CD4-positive, alpha-beta memory T cell (primary cell): ENCODE results near the gene RNF138. TPM values are rescaled to one million over a fixed set of nuclear protein-coding genes. Genes with fewer than 3 reads are reported as not detected.
A peak's percentile ranks its signal among the peaks of the same experiment; 100 is the strongest.

Experiments used
- CTCF ChIA-PET: fragments of 350-600 bp; sonication (Branson Sonifier 250); formaldehyde crosslinking; loops from one replicate; lab custom pipeline; 2021; ENCODE audit warnings: inconsistent platforms; ENCODE audit not compliant: partially characterized antibody; lab: Charles Lee
- POLR2A ChIA-PET: fragments of 350-600 bp; sonication (Branson Sonifier 250); formaldehyde crosslinking; loops from one replicate; lab custom pipeline; 2021; ENCODE audit not compliant: partially characterized antibody; lab: Charles Lee
- DNase-seq, 5 donors: peaks; one replicate each; pipeline versions ENCODE4 v3.0.0 to v3.0.0-alpha.2; 2020 to 2022; ENCODE audit warnings: mixed read lengths in 1 of 5
- H3K27ac ChIP-seq: one replicate; pipeline ENCODE4 v1.7.0; 2013; ENCODE audit warnings: low read depth, low read length
- H3K27me3 ChIP-seq: 2 replicates; pipeline ENCODE4 v1.7.0; 2013; ENCODE audit warnings: mild to moderate bottlenecking, low read length, moderate library complexity; ENCODE audit not compliant: insufficient read depth
- H3K36me3 ChIP-seq: 2 replicates; pipeline ENCODE4 v1.7.0; 2013; ENCODE audit warnings: mild to moderate bottlenecking, low read length, moderate library complexity; ENCODE audit not compliant: insufficient read depth
- H3K4me1 ChIP-seq: 2 replicates; pipeline ENCODE4 v1.7.0; 2013; ENCODE audit warnings: mild to moderate bottlenecking, low read length, moderate library complexity; ENCODE audit not compliant: insufficient read depth
- H3K4me3 ChIP-seq, 2 donors: one replicate each; pipeline ENCODE4 v1.7.0; 2013; ENCODE audit warnings: low read length in 2 of 2, mild to moderate bottlenecking in 1 of 2
- H3K9me3 ChIP-seq, 2 donors: one replicate each; pipeline ENCODE4 v1.7.0; 2013; ENCODE audit warnings: low read length in 2 of 2, control low read depth in 1 of 2; ENCODE audit not compliant: control insufficient read depth in 1 of 2
- H3K27ac Mint-ChIP-seq, 7 donors: one replicate each; pipeline ENCODE4 v1.8.0; 2020 to 2021; ENCODE audit warnings: mixed read lengths in 7 of 7, mild to moderate bottlenecking in 6 of 7, inconsistent platforms in 3 of 7, moderate library complexity in 3 of 7
- H3K27me3 Mint-ChIP-seq, 2 donors: one replicate each; pipeline ENCODE4 v1.8.0; 2020 to 2021; ENCODE audit warnings: mixed read lengths in 2 of 2
- H3K36me3 Mint-ChIP-seq, 2 donors: one replicate each; pipeline ENCODE4 v1.8.0; 2020 to 2021; ENCODE audit warnings: mixed read lengths in 2 of 2, inconsistent platforms in 1 of 2, mild to moderate bottlenecking in 1 of 2
- H3K4me1 Mint-ChIP-seq, 4 donors: one replicate each; pipeline ENCODE4 v1.8.0; 2020 to 2021; ENCODE audit warnings: mixed read lengths in 4 of 4, mild to moderate bottlenecking in 1 of 4
- H3K4me3 Mint-ChIP-seq, 8 donors: one replicate each; pipeline ENCODE4 v1.8.0; 2020 to 2021; ENCODE audit warnings: mixed read lengths in 8 of 8, mild to moderate bottlenecking in 7 of 8, moderate library complexity in 6 of 8, inconsistent platforms in 3 of 8
- H3K9me3 Mint-ChIP-seq, 8 donors: one replicate each; pipeline ENCODE4 v1.8.0; 2020 to 2021; ENCODE audit warnings: mixed read lengths in 8 of 8, mild to moderate bottlenecking in 5 of 8, inconsistent platforms in 3 of 8, moderate library complexity in 1 of 8
- intact Hi-C: fragments of 100-400 bp; cut with micrococcal nuclease; formaldehyde crosslinking; loops from one replicate; pipeline ENCODE4 v1.15.1; 2023
- polyA plus RNA-seq, 2 donors: library from polyadenylated mRNA; unstranded; fragments of 300-500 nt; fragmentation: Illumina TruSeq; gene quantifications; one replicate each; pipeline ENCODE4 v1.2.3, GENCODE V29; 2021
- total RNA-seq, 2 experiments: library from RNA; stranded (reverse); gene quantifications; one replicate each; pipeline ENCODE4 v1.2.3, GENCODE V29; 2021

Gene RNF138
- total RNA-seq (10 to 100 TPM; 58.1 to 61.8 TPM), polyA plus RNA-seq (10 to 100 TPM; 74.6 to 83.2 TPM)

- Mint-ChIP-seq H3K4me1 (peaks cover 29 to 56% (median 41%) of the 10 kb centered on the region in 4 donors), H3K27ac (peak within 1 kb of the TSS; percentile 97 to 99 (median 98)), H3K36me3 (peaks cover 21 to 34% of the 10 kb centered on the region in 2 donors), H3K4me3 (peak within 1 kb of the TSS; percentile 95 to 98 (median 98)), H3K9me3 (no peaks in the 10 kb centered on the region), H3K27me3 (no peaks in the 10 kb centered on the region)
- ChIA-PET POLR2A (interaction anchor here (0.7 to 5.0 kb wide), 18 partner anchors 9 to 167 kb away, joined by 3 to 147 read pairs (median 6); partner anchors contain the start of genes RNF125 and TRAPPC8), CTCF (interaction anchor here (1.1 to 4.9 kb wide), 5 partner anchors 20 to 149 kb away, joined by 3 to 23 read pairs (median 7); partner anchors contain the start of genes RNF125 and TRAPPC8)
- DNase-seq, result peak; percentile 88 to 91 (median 89)
- intact Hi-C loops, result loop anchor here (1.0 to 10.0 kb wide), 7 partner anchors 19 to 407 kb away; partner anchors contain the start of genes B4GALT6, GAREM1, RNF125 and TRAPPC8
- H3K36me3 ChIP-seq, result no peaks in the 10 kb centered on the region
- peak within 1 kb of the TSS; percentile 25 to 91 for H3K4me3 ChIP-seq
- H3K9me3 ChIP-seq, result no peaks in the 10 kb centered on the region
- no peaks in the 10 kb centered on the region for H3K27me3 ChIP-seq
- H3K4me1 ChIP-seq, result peaks cover 38% of the 10 kb centered on the region
- H3K27ac ChIP-seq, result peak within 1 kb of the TSS; percentile 98
Observed at GRCh38 chr18:32091724-32092421, at the start of gene RNF138. Gene RNF138, plus strand, starts transcription at chr18:32091874. Its CDS starts 903 bp downstream, at chr18:32092777.

DNA sequence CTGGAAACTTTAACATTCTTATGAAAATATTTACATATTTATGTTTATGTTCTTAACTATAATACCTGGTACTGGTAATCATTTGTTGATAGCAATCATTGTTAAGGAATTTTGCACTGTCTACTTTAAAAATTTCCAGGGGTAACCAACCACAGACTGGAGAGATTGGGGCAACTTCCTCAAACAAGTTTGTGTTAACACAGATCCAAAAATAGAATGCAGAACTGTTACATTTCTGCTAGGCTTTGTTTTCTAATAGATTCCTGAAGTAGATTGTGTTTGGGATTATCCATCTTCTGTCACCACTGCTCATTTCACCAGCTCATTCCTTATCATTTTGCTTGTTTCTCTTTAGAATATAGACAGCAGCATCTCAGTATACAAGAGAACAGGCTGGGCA lies 49.3 kb upstream of the RNF138 start:
- Histone ChIP-seq H3K4me3 (no peak overlapping the region), H3K27ac (no peak overlapping the region), H3K4me1 (peaks cover 66% of the 10 kb centered on the region), H3K9me3 (no peaks in the 10 kb centered on the region), H3K36me3 (peaks cover 21% of the 10 kb centered on the region), H3K27me3 (no peaks in the 10 kb centered on the region)
- H3K27me3 Mint-ChIP-seq, result no peaks in the 10 kb centered on the region
- POLR2A ChIA-PET, result interaction anchor here (1.3 to 14.0 kb wide), 2 partner anchors 19 to 30 kb away, joined by 3 to 280 read pairs; partner anchors contain the start of gene RNF125
- H3K36me3 Mint-ChIP-seq, result peaks cover 40 to 60% of the 10 kb centered on the region in 2 donors
- CTCF ChIA-PET, result interaction anchor here (0.9 to 3.6 kb wide), 6 partner anchors 18 to 99 kb away, joined by 3 to 19 read pairs (median 3); partner anchors contain the start of genes RNF125 and TRAPPC8
- peaks cover 0 to 4% (median 0%) of the 10 kb centered on the region in 8 donors for H3K9me3 Mint-ChIP-seq
- no peak for DNase-seq
- peaks cover 38 to 63% (median 48%) of the 10 kb centered on the region in 4 donors for H3K4me1 Mint-ChIP-seq
- peak overlapping the region in 5 of 8 donors; percentile 31 to 67 (median 46) for H3K4me3 Mint-ChIP-seq
- peak overlapping the region in 5 of 7 donors; percentile 12 to 76 (median 49) for H3K27ac Mint-ChIP-seq
- intact Hi-C loops, result no loop called here

- H3K4me1 ChIP-seq, result peaks cover 42% of the 10 kb centered on the region
Observed at GRCh38 chr18:32048507-32049091, 43.1 kb upstream of the RNF138 start.

GRCh38 chr18:32049393-32050171 lies 42.1 kb upstream of the RNF138 start:
- Mint-ChIP-seq H3K36me3 (peaks cover 33 to 60% of the 10 kb centered on the region in 2 donors), H3K4me1 (peaks cover 34 to 57% (median 44%) of the 10 kb centered on the region in 4 donors), H3K4me3 (peak overlapping the region in 7 of 8 donors; percentile 53 to 79 (median 73)), H3K27ac (peak overlapping the region; percentile 80 to 96 (median 91)), H3K9me3 (no peaks in the 10 kb centered on the region), H3K27me3 (no peaks in the 10 kb centered on the region)
- H3K27me3 ChIP-seq, result no peaks in the 10 kb centered on the region
- ChIA-PET POLR2A (interaction anchor here (0.7 to 4.1 kb wide), 11 partner anchors 9 to 107 kb away, joined by 3 to 57 read pairs (median 4); partner anchors contain the start of genes RNF125, RNF138 and TRAPPC8), CTCF (interaction anchor here (1.2 to 3.6 kb wide), 6 partner anchors 16 to 73 kb away, joined by 3 to 16 read pairs (median 5); partner anchors contain the start of gene RNF125)
- peaks cover 38% of the 10 kb centered on the region for H3K4me1 ChIP-seq
- H3K36me3 ChIP-seq, result peaks cover 14% of the 10 kb centered on the region
- intact Hi-C loops, result loop anchor here (1.0 to 2.0 kb wide), 3 partner anchors 8 to 43 kb away; partner anchors contain the start of gene RNF125
- H3K27ac ChIP-seq, result peak overlapping the region; percentile 52
- DNase-seq, result peak; percentile 20 to 64 (median 33)
- H3K4me3 ChIP-seq, result no peak overlapping the region
- no peaks in the 10 kb centered on the region for H3K9me3 ChIP-seq

More at GRCh38 chr18:32048507-32049091, 43.1 kb upstream of the RNF138 start:
- Histone ChIP-seq H3K27me3 (no peaks in the 10 kb centered on the region), H3K36me3 (peaks cover 14% of the 10 kb centered on the region), H3K4me3 (no peak overlapping the region), H3K27ac (peak overlapping the region; percentile 52), H3K9me3 (no peaks in the 10 kb centered on the region)
- ChIA-PET POLR2A (interaction anchor here (0.6 to 4.1 kb wide), 7 partner anchors 8 to 106 kb away, joined by 3 to 57 read pairs (median 5); partner anchors contain the start of genes RNF125, RNF138 and TRAPPC8), CTCF (interaction anchor here (1.2 to 3.6 kb wide), 3 partner anchors 23 to 44 kb away, joined by 3 to 16 read pairs (median 6); partner anchors contain the start of gene RNF125)
- Mint-ChIP-seq H3K9me3 (no peaks in the 10 kb centered on the region), H3K27me3 (no peaks in the 10 kb centered on the region), H3K27ac (peak overlapping the region in 6 of 7 donors; percentile 14 to 93 (median 90)), H3K4me3 (peak overlapping the region in 7 of 8 donors; percentile 4 to 73 (median 44)), H3K4me1 (peaks cover 30 to 54% (median 42%) of the 10 kb centered on the region in 4 donors), H3K36me3 (peaks cover 29 to 54% of the 10 kb centered on the region in 2 donors)
- intact Hi-C loops, result loop anchor here (1.0 to 2.0 kb wide), 3 partner anchors 7 to 44 kb away; partner anchors contain the start of gene RNF125
- DNase-seq, result peak in 1 of 5 donors; percentile 19

- no peaks in the 10 kb centered on the region for H3K27me3 Mint-ChIP-seq
- no peak overlapping the region for H3K4me3 Mint-ChIP-seq
- H3K27ac ChIP-seq, result no peak overlapping the region
- peak overlapping the region in 3 of 7 donors; percentile 22 to 69 (median 46) for H3K27ac Mint-ChIP-seq
- H3K9me3 ChIP-seq, result no peaks in the 10 kb centered on the region
- H3K36me3 Mint-ChIP-seq, result peaks cover 47 to 67% of the 10 kb centered on the region in 2 donors
- H3K4me3 ChIP-seq, result no peak overlapping the region
- H3K4me1 ChIP-seq, result peaks cover 38% of the 10 kb centered on the region
- peak in 1 of 5 donors; percentile 16 for DNase-seq
- H3K27me3 ChIP-seq, result no peaks in the 10 kb centered on the region
- POLR2A ChIA-PET, result interaction anchor here (0.6 to 2.1 kb wide), 5 partner anchors 14 to 38 kb away, joined by 3 to 6 read pairs (median 4); partner anchors contain the start of genes RNF125 and RNF138
- peaks cover 8% of the 10 kb centered on the region for H3K36me3 ChIP-seq
- intact Hi-C loops, result no loop called here
- CTCF ChIA-PET, result no interaction called here
- H3K9me3 Mint-ChIP-seq, result peaks cover 0 to 1% (median 0%) of the 10 kb centered on the region in 8 donors
- H3K4me1 Mint-ChIP-seq, result peaks cover 45 to 80% (median 59%) of the 10 kb centered on the region in 4 donors
Observed at GRCh38 chr18:32056613-32057358, 34.9 kb upstream of the RNF138 start.
